H1 (cell line): ENCODE measurements around the gene TNF. TPM values are rescaled to one million over a fixed set of nuclear protein-coding genes. Genes with fewer than 3 reads are reported as not detected.

ENCODE experiments used
- CTCF ChIA-PET: fragments of 300-600 bp; sonication (Branson Sonifier 250); formaldehyde crosslinking; loops from one replicate; lab custom pipeline; 2021; ENCODE audit not compliant: partially characterized antibody; lab: Charles Lee
- POLR2A ChIA-PET: fragments of 300-600 bp; sonication (Branson Sonifier 250); formaldehyde crosslinking; loops from one replicate; lab custom pipeline; 2021; ENCODE audit warnings: inconsistent platforms; ENCODE audit not compliant: partially characterized antibody; lab: Charles Lee
- DNase-seq, 2 experiments: peaks; one replicate each; pipeline versions ENCODE4 v3.0.0 to v3.0.0-alpha.2; 2010 to 2022; ENCODE audit warnings: low spot score in 2 of 2, low read depth in 1 of 2, mixed read lengths in 1 of 2
- FAIRE-seq: peaks from 2 replicates; lab custom pipeline; 2011; peaks lifted over from hg19 to GRCh38; lab: Jason Lieb, UNC
- H2AFZ ChIP-seq: 2 replicates; pipeline ENCODE4 v1.8.1; 2012; ENCODE audit warnings: low read length, inconsistent platforms
- H2AK5ac ChIP-seq: 2 replicates; pipeline ENCODE4 v1.6.1; 2013; ENCODE audit warnings: low read depth, low read length
- H2BK120ac ChIP-seq: replicated peaks from 2 replicates; pipeline ENCODE3; 2013; ENCODE audit warnings: low read depth, low read length, inconsistent platforms
- H2BK12ac ChIP-seq: 2 replicates; pipeline ENCODE4 v1.6.1; 2013; ENCODE audit warnings: low read depth, low read length
- H2BK15ac ChIP-seq: 2 replicates; pipeline ENCODE4 v1.6.1; 2013; ENCODE audit warnings: low read length
- H2BK20ac ChIP-seq: 2 replicates; pipeline ENCODE4 v1.6.1; 2013; ENCODE audit warnings: low read length
- H2BK5ac ChIP-seq: 2 replicates; pipeline ENCODE4 v1.6.1; 2013; ENCODE audit warnings: low read depth, low read length
- H3K14ac ChIP-seq: 2 replicates; pipeline ENCODE4 v1.6.1; 2013; ENCODE audit warnings: inconsistent platforms; ENCODE audit not compliant: insufficient read length
- H3K18ac ChIP-seq: 2 replicates; pipeline ENCODE4 v1.6.1; 2013; ENCODE audit warnings: low read length; ENCODE audit errors: extremely low read depth
- H3K23ac ChIP-seq: 2 replicates; pipeline ENCODE4 v1.6.1; 2013; ENCODE audit warnings: inconsistent platforms; ENCODE audit not compliant: insufficient read length
- H3K23me2 ChIP-seq: 2 replicates; pipeline ENCODE4 v1.6.1; 2013; ENCODE audit warnings: low read depth, low read length
- H3K27ac ChIP-seq: 2 replicates; pipeline ENCODE4 v1.6.1; 2011; ENCODE audit warnings: low read depth, low read length, inconsistent platforms
- H3K27me3 ChIP-seq, 4 experiments: replicated peaks in 1 of 4; 1 replicate in 1 of 4; 2 replicates in 3 of 4; pipeline versions ENCODE4 v1.6.1 to v1.8.1; 2011 to 2013; ENCODE audit warnings: low read length in 3 of 4, mild to moderate bottlenecking in 3 of 4, inconsistent platforms in 2 of 4, mixed read lengths in 2 of 4, moderate library complexity in 1 of 4; ENCODE audit not compliant: control insufficient read depth in 3 of 4, insufficient read depth in 3 of 4; ENCODE audit errors: extremely low read depth in 1 of 4
- H3K36me3 ChIP-seq, 4 experiments: 2 replicates each; pipeline versions ENCODE4 v1.6.1 to v1.8.1; 2011 to 2013; ENCODE audit warnings: mild to moderate bottlenecking in 4 of 4, low read length in 3 of 4, moderate library complexity in 2 of 4, control low read depth in 1 of 4, inconsistent platforms in 1 of 4; ENCODE audit not compliant: insufficient read depth in 4 of 4, control insufficient read depth in 2 of 4
- H3K4ac ChIP-seq: replicated peaks from 2 replicates; pipeline ENCODE3; 2013; ENCODE audit warnings: low read length, low read depth, mixed read lengths, inconsistent platforms; ENCODE audit not compliant: insufficient read length
- H3K4me1 ChIP-seq, 4 experiments: replicated peaks in 1 of 4; 1 replicate in 1 of 4; 2 replicates in 3 of 4; pipeline versions ENCODE4 v1.6.1 to v1.8.1; 2011 to 2013; ENCODE audit warnings: low read length in 3 of 4, inconsistent platforms in 2 of 4, mixed read lengths in 1 of 4; ENCODE audit not compliant: insufficient read depth in 4 of 4, control insufficient read depth in 3 of 4
- H3K4me2 ChIP-seq, 2 experiments: 2 replicates each; pipeline versions ENCODE4 v1.6.1 to v1.8.1; 2011 to 2013; ENCODE audit warnings: low read depth in 2 of 2, low read length in 2 of 2, control low read depth in 1 of 2, inconsistent platforms in 1 of 2, mild to moderate bottlenecking in 1 of 2; ENCODE audit not compliant: insufficient read depth in 1 of 2
- H3K4me3 ChIP-seq, 4 experiments: fragments of 200-600, 300-600 bp in 1 of 4; sonication (generic), shearing (Covaris generic), sonication (Bioruptor Twin) in 1 of 4; 2 replicates each; pipeline versions ENCODE4 v1.5.1 to v1.8.1; 2011 to 2016; ENCODE audit warnings: low read length in 4 of 4, low read depth in 3 of 4, control low read depth in 2 of 4, inconsistent platforms in 2 of 4, mild to moderate bottlenecking in 2 of 4, mixed read lengths in 1 of 4, moderate library complexity in 1 of 4; ENCODE audit not compliant: insufficient read depth in 2 of 4; ENCODE audit errors: extremely low read depth in 1 of 4
- H3K56ac ChIP-seq: replicated peaks from 2 replicates; pipeline ENCODE3; 2013; ENCODE audit warnings: low read depth, mild to moderate bottlenecking, mixed read lengths, low read length, inconsistent platforms; ENCODE audit not compliant: insufficient read length
- H3K79me1 ChIP-seq: 2 replicates; pipeline ENCODE4 v1.6.1; 2013; ENCODE audit warnings: low read depth, low read length, control low read depth
- H3K79me2 ChIP-seq, 2 experiments: 2 replicates each; pipeline versions ENCODE4 v1.6.1 to v1.8.1; 2012 to 2013; ENCODE audit warnings: low read length in 2 of 2, mild to moderate bottlenecking in 2 of 2, inconsistent platforms in 1 of 2; ENCODE audit not compliant: insufficient read depth in 2 of 2, control insufficient read depth in 1 of 2
- H3K9ac ChIP-seq, 4 experiments: replicated peaks in 1 of 4; 1 replicate in 1 of 4; 2 replicates in 3 of 4; pipeline versions ENCODE4 v1.6.1 to v1.8.1; 2011 to 2013; ENCODE audit warnings: low read depth in 3 of 4, low read length in 3 of 4, control low read depth in 2 of 4, mild to moderate bottlenecking in 2 of 4, moderate library complexity in 2 of 4, inconsistent platforms in 1 of 4; ENCODE audit errors: extremely low read depth in 1 of 4
- H3K9me3 ChIP-seq, 2 experiments: 2 replicates each; pipeline versions ENCODE4 v1.6.1 to v1.8.1; 2012 to 2013; ENCODE audit warnings: mild to moderate bottlenecking in 2 of 2, moderate library complexity in 2 of 2, control low read depth in 1 of 2, inconsistent platforms in 1 of 2, low read depth in 1 of 2, low read length in 1 of 2, mixed read lengths in 1 of 2; ENCODE audit not compliant: insufficient read depth in 2 of 2
- H4K20me1 ChIP-seq, 2 experiments: replicated peaks in 1 of 2; 2 replicates each; pipeline versions ENCODE3 to v1.8.1; 2011 to 2013; ENCODE audit warnings: inconsistent platforms in 2 of 2, low read length in 2 of 2, mild to moderate bottlenecking in 1 of 2; ENCODE audit not compliant: insufficient read depth in 2 of 2, control insufficient read depth in 1 of 2
- H4K5ac ChIP-seq: 2 replicates; pipeline ENCODE4 v1.6.1; 2013; ENCODE audit warnings: low read length, low read depth, mixed read lengths, inconsistent platforms; ENCODE audit not compliant: insufficient read length
- H4K8ac ChIP-seq: 2 replicates; pipeline ENCODE4 v1.8.0; 2013; ENCODE audit warnings: mild to moderate bottlenecking, moderate library complexity, low read length, inconsistent platforms; ENCODE audit not compliant: insufficient read depth; ENCODE audit errors: extremely low read depth
- H4K91ac ChIP-seq: replicated peaks from 2 replicates; pipeline ENCODE3; 2013; ENCODE audit warnings: low read length, mixed read lengths, inconsistent platforms; ENCODE audit not compliant: insufficient read length
- ASH2L ChIP-seq: fragments of 200-600, 300-600 bp; sonication (generic); IDR thresholded peaks from one replicate; pipeline ENCODE4 v1.7.1; 2017; ENCODE audit warnings: low read length
- BCL11A ChIP-seq, 2 experiments: IDR thresholded peaks; one replicate each; pipeline ENCODE4 v1.6.1; 2011; ENCODE audit warnings: low read depth in 2 of 2, low read length in 2 of 2, mild to moderate bottlenecking in 2 of 2
- CBX5 ChIP-seq: fragments of 300-800, 300-1000 bp; sonication (generic); IDR thresholded peaks from 2 replicates; pipeline ENCODE4 v1.7.1; 2016; ENCODE audit warnings: antibody characterized with exemption, low read length, low read depth
- CEBPB ChIP-seq: IDR thresholded peaks from 2 replicates; pipeline ENCODE4 v1.6.1; 2012; ENCODE audit warnings: low read depth, low read length
- CHD1 ChIP-seq: IDR thresholded peaks from 2 replicates; pipeline ENCODE4 v1.6.1; 2012; ENCODE audit warnings: low read depth, low read length, improper control_type of control experiment
- POLR2A ChIP-seq, 2 experiments: IDR thresholded peaks; 1 replicate in 1 of 2; 2 replicates in 1 of 2; pipeline ENCODE4 v1.6.1; 2011; ENCODE audit warnings: low read depth in 2 of 2, low read length in 2 of 2, mild to moderate bottlenecking in 2 of 2; ENCODE audit errors: control extremely low read depth in 1 of 2
- POLR2AphosphoS5 ChIP-seq: IDR thresholded peaks from 2 replicates; pipeline ENCODE4 v1.6.1; 2011; ENCODE audit warnings: low read depth, low read length
- SAP30 ChIP-seq: fragments of 300-600 bp; sonication (generic); IDR thresholded peaks from 2 replicates; pipeline ENCODE4 v1.7.1; 2012; ENCODE audit warnings: low read length, moderate library complexity, mild to moderate bottlenecking, inconsistent platforms; ENCODE audit not compliant: insufficient read depth, insufficient replicate concordance
- TAF1 ChIP-seq: IDR thresholded peaks from 2 replicates; pipeline ENCODE4 v1.6.1; 2011; ENCODE audit warnings: mild to moderate bottlenecking, low read depth, low read length
- WGBS, 2 experiments: shearing (Covaris generic) in 1 of 2; methylation state at CpG; one replicate each; pipeline versions ENCODE4 v1.1.6 to v1.1.7; 2013 to 2015; ENCODE audit warnings: low lambda C conversion rate in 2 of 2, mixed read lengths in 2 of 2, inconsistent platforms in 1 of 2, low coverage in 1 of 2, missing lambda C conversion rate in 1 of 2; ENCODE audit not compliant: insufficient replicate concordance in 2 of 2, insufficient coverage in 1 of 2, insufficient read length in 1 of 2; ENCODE audit errors: extremely low coverage in 1 of 2, missing lambda C conversion rate in 1 of 2; 5-methylcytosine and 5-hydroxymethylcytosine counted together
- polyA plus RNA-seq, 7 experiments: library from polyadenylated mRNA; depleted of rRNA in 3 of 7; stranded (reverse) in 5 of 7; unstranded in 2 of 7; fragments of >200 nt in 5 of 7; fragments of 200-250 nt in 2 of 7; gene quantifications; 1 replicate in 5 of 7; 2 replicates in 1 of 7; 4 replicates in 1 of 7; pipeline versions ENCODE4 v1.2.1 to v1.2.3, GENCODE V29; 2011 to 2013; ENCODE audit warnings: missing spikeins in 2 of 7, mixed read lengths in 2 of 7
- total RNA-seq: library from RNA; stranded (reverse); fragmentation: NEBNext Ultra II Directional; extraction: Animal tissue kit (Norgen Biotek cat#: 25700); gene quantifications from 2 replicates; pipeline ENCODE4 v1.2.1, GENCODE V29; 2021

TNF gene
- total and polyA plus RNA-seq, 2 of the 8 experiments (the other 6 are each of a cell fraction or from before 2014, with no cell fraction given) = not detected

- no peak overlapping the region for H4K8ac ChIP-seq
- H2BK12ac ChIP-seq = no peak overlapping the region
- TF ChIP-seq BCL11A (IDR thresholded peaks at IDR 0.05; ENCODE audit: low read depth in 2 of 2, low read length in 2 of 2) (no peak), CBX5 (no peak), SAP30 (no peak), CEBPB (no peak), ASH2L (no peak), POLR2AphosphoS5 (no peak), POLR2A (IDR thresholded peaks at IDR 0.05; ENCODE audit: control extremely low read depth in 1 of 2, low read depth in 2 of 2, low read length in 2 of 2) (no peak), CHD1 (no peak), TAF1 (no peak)
- H3K9me3 ChIP-seq = no peaks in the 10 kb centered on the region
- H2BK20ac ChIP-seq = no peak overlapping the region
- no peak overlapping the region for H2BK120ac ChIP-seq
- H3K9ac ChIP-seq = no peak overlapping the region
- H3K27me3 ChIP-seq = peaks cover 0 to 8% (median 7%) of the 10 kb centered on the region in 4 experiments; a peak in 5 of 7 replicates
- no peak overlapping the region for H3K4me2 ChIP-seq
- no peak overlapping the region for H3K4me3 ChIP-seq
- no peak overlapping the region for H4K5ac ChIP-seq
- peaks cover 7% of the 10 kb centered on the region; the same call in 1 of the 2 replicates for H3K23me2 ChIP-seq
- no peak overlapping the region for H2AFZ ChIP-seq
- H2BK15ac ChIP-seq = no peak overlapping the region
- ChIA-PET POLR2A (interaction anchor here (0.8 to 12.2 kb wide), 14 partner anchors 10 to 283 kb away, joined by 3 to 110 read pairs (median 3); partner anchors contain the start of genes DDX39B, GPANK1, LST1 and MCCD1), CTCF (interaction anchor here (0.9 to 19.2 kb wide), 8 partner anchors 11 to 88 kb away, joined by 3 to 640 read pairs (median 11); partner anchors contain the start of genes ATP6V1G2, GPANK1, LST1 and LTB)
- no peak overlapping the region for H2BK5ac ChIP-seq
- no peaks in the 10 kb centered on the region for H3K79me2 ChIP-seq
- FAIRE-seq (no peak), DNase-seq (no peak)
- H2AK5ac ChIP-seq = no peak overlapping the region
- H3K4me1 ChIP-seq = peaks cover 0 to 3% (median 0%) of the 10 kb centered on the region in 4 experiments; a peak in 3 of 7 replicates
- no peaks in the 10 kb centered on the region for H3K79me1 ChIP-seq
- 82 to 100% methylated on average over 3 to 8 of the region's 8 CpGs for WGBS, 2 experiments
- H3K36me3 ChIP-seq = no peaks in the 10 kb centered on the region
- H3K56ac ChIP-seq = no peak overlapping the region
- no peak overlapping the region for H3K27ac ChIP-seq
- no peak overlapping the region for H4K91ac ChIP-seq
- H3K4ac ChIP-seq = no peak overlapping the region
- H4K20me1 ChIP-seq = no peaks in the 10 kb centered on the region
- no peak overlapping the region for H3K23ac ChIP-seq
- no peak overlapping the region for H3K18ac ChIP-seq
- H3K14ac ChIP-seq = no peak overlapping the region
Measured at GRCh38 chr6:31575952-31576685, 754 bp downstream of the TNF start.
